Limb (tissue), 2 donors: ENCODE measurements around the gene ATP5F1D.

Experiments used
- DNase-seq, 2 donors: peaks; one replicate each; pipeline ENCODE4 v3.0.0-alpha.2; 2016; ENCODE audit errors: extremely low spot score in 2 of 2

ATP5F1D gene

GRCh38 chr19:1280636-1281568 is 39.4 kb downstream of the ATP5F1D start:
- DNase-seq, result no peak

- no peak for DNase-seq
These were observed 40.2 kb downstream of the ATP5F1D start for GRCh38 chr19:1281569-1282287.

GRCh38 chr19:1282588-1283206 is 41.1 kb downstream of the ATP5F1D start:
- DNase-seq, result no peak

GRCh38 chr19:1283207-1283916 is 41.8 kb downstream of the ATP5F1D start:
- no peak for DNase-seq

GRCh38 chr19:1283917-1284292 is 42.4 kb downstream of the ATP5F1D start:
- DNase-seq, result no peak

- DNase-seq, result no peak
These were observed 42.9 kb downstream of the ATP5F1D start for GRCh38 chr19:1284293-1284978.

GRCh38 chr19:1284979-1285736 is 43.6 kb downstream of the ATP5F1D start:
- DNase-seq, result peak in 1 of 2 donors; percentile 50

- DNase-seq, result no peak
These were observed 44.3 kb downstream of the ATP5F1D start, which contains the start of gene EFNA2 for GRCh38 chr19:1285737-1286360. TSS of gene EFNA2 (plus strand) at chr19:1285873. CDS start at chr19:1286169, 296 bp downstream.

GRCh38 chr19:1286487-1287353 is 45.2 kb downstream of the ATP5F1D start:
- DNase-seq, result peak in 1 of 2 donors; percentile 47

- peak in 1 of 2 donors; percentile 38 for DNase-seq
These were observed 46.0 kb downstream of the ATP5F1D start for GRCh38 chr19:1287354-1288225.

- no peak for DNase-seq
These were observed 46.7 kb downstream of the ATP5F1D start for GRCh38 chr19:1288226-1288612.

- no peak for DNase-seq
These were observed 47.5 kb downstream of the ATP5F1D start for GRCh38 chr19:1288833-1289685.

- DNase-seq, result no peak
These were observed 48.1 kb downstream of the ATP5F1D start for GRCh38 chr19:1289686-1290025.

GRCh38 chr19:1290196-1290702 is 48.7 kb downstream of the ATP5F1D start:
- DNase-seq, result no peak

GRCh38 chr19:1290703-1291651 is 49.4 kb downstream of the ATP5F1D start:
- no peak for DNase-seq
